Fibroblast of upper back skin (primary cell): Measurements from ENCODE around the gene SEC14L3.
"Not testable (repeated sequence)": the region's sequence is repeated elsewhere in the genome, so short reads cannot be mapped to it uniquely, and the experiment has no call there.

Experiments used
- DNase-seq: peaks from one replicate; pipeline ENCODE4 v3.0.0-alpha.2; 2013

The SEC14L3 gene

DNA sequence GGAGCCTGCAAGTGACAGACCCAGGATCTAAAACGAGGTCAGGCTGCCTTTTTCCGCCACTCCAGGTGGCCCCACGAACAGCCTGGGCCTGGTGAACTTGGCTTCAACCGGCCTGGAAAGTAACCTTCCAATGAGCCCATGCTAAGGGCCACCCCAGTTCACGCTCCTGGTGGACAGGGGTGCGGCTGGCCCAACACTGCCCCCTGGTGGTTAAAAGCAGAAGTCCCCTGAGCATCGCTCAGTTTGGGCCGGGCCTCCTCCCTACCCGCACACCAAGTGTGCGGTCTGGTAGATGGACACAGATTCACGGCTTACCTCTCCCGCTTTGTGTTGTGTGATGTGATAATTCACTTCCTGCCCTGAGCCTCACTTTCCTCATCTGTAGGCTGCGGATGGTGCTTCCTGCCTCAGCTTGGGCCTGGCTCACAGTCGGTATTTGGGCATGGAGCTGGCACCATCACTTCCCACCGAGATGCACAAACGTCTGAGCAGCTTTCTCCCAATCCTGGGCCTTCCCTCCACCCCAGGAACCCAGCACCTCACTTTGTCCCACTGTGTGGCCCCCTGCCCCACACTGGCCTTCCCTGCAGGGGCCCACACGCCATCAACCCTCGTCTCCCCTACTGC, 13.7 kb upstream of the SEC14L3 start:
- DNase-seq: peak; percentile 34

DNA sequence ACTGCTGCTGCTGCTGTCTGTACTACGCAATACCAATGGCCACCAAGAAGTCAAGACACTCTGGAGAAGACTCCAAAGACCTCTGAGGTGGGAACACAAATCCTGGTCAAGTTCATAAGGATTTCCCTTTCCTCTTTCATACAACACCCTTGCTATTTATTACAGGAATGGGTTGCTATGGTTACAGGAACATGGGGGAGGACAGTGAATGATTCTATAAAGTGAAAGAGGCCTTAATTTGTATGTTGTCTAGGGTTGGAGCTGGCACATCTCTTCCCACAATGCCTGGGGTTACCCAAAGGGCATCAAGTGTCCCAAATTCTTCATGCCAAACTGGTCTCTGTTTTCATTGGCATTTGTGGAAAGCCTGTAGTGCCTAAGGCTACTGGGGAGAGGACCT, 11.4 kb upstream of the SEC14L3 start:
- DNase-seq: no peak

- peak; percentile 30 for DNase-seq
These were observed 9.9 kb upstream of the SEC14L3 start for GRCh38 chr22:30481711-30482110.

GRCh38 chr22:30479981-30480380, 8.2 kb upstream of the SEC14L3 start:
- DNase-seq: no peak

DNA sequence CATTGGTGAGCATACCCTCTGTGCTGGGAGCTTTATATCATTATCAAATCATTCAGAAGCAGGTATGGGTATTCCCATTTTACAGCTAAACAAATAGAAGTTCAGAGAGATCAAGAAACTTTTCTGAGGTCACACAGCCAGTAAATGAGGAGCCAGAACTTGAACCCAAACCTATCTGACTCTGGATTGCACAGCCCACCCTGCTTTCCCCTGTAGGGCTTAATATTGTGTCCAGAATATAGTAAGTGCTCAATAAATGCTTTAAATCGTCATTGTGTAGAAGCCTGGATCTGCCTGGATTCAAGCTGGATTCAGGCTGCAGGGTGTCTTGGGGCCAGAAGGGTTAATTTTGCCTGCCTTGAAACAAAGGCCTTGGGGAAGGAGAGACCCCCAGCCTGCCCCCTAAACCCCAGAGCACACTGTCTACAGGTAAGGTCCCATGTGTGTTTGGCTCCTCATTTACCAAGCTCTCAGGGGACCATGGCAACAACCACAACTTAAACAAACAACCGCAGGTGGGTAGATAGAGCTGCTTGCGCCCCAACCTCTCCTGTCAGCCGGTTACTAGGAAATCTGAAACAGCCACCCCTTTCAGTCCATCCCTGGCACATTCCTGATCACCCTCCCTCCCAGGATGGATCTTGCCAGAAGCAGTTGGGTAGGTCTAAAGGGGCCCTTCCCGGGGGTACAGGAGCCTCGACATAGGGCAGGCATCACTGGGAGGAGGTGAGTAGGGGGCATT, 3.0 kb upstream of the SEC14L3 start:
- DNase-seq: no peak

GRCh38 chr22:30474121-30474520, 2.3 kb upstream of the SEC14L3 start:
- no peak for DNase-seq

- DNase-seq: no peak
These were observed 1.3 kb upstream of the SEC14L3 start for GRCh38 chr22:30472994-30473720.

DNA sequence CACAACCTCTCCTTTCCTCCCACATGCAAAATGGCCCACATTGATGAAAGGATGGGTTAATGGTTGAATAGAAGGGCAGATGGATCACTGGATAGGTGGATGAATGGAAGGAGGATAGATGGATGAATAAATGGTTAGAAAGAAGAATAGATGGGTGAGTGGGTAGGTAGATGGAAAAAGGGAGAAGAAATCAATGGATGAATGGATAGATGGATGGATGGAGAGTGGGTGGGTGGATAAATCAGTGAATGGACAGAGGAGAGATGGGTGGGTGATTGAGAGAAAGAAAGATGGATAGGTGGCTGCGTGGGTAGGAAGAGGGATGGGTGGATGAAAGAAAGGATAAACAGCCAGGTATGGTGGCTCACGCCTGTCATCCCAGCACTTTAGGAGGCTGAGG, 1.2 kb downstream of the SEC14L3 start:
- no peak for DNase-seq

- no peak for DNase-seq
These were observed 2.7 kb downstream of the SEC14L3 start for GRCh38 chr22:30469165-30469564.

DNA sequence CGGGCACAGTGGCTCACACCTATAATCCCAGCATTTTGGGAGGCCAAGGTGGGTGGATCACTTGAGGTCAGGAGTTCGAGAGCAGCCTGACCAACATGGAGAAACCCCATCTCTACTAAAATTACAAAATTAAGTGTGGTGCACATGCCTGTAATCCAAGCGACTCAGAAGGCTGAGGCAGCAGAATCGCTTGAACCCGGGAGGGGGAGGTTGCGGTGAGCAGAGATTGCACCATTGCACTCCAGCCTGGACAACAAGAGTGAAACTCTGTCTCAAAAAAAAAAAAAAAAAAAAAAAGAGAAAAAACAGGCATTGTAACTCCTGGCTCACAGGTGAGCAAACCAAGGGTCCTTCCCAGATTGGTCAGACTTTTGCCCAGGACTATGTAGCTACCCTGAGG, 11.3 kb downstream of the SEC14L3 start:
- DNase-seq: not testable (repeated sequence)

- no peak for DNase-seq
These were observed 11.7 kb downstream of the SEC14L3 start for GRCh38 chr22:30460147-30460546.

DNA sequence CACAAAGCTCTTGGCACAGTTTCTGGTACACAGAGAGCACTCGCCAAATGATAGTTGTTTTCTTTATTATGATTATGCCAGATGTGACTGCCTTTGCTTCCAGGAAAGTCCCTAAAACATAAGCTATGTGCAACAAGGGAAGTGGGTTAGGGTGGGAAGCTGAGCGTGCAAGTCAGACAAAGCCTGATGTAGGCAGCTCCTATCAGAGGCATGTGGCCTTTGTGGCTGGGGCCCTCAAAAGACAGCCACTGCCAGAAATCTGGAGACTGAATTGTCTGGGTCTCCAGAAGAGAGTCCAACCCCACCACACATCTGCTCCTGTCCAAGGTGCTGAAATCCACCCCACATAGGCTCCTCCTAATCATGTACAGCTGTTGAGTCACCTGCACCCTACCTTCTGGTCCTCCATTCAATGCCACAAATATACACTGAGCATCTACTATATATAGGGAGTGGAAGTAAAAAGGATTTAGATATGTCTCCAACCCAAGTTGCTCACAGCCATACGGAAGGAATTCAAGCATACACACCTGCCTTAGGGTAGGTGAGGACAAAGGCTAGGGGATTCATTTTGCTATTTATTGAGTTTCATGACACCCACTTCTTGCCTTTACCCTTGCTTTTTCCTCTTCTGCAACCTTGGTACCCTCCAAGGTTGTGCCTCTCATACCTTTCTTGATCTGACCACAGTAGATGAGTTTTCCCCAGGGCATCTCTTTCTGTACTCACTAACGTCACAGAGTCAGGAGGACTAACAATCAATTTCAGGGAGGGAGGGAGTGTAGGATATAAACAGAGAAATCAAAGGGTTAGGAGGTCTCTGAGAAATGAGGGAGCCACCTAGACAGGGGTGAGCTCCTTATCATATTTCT, 12.4 kb downstream of the SEC14L3 start:
- DNase-seq: peak; percentile 21

DNA sequence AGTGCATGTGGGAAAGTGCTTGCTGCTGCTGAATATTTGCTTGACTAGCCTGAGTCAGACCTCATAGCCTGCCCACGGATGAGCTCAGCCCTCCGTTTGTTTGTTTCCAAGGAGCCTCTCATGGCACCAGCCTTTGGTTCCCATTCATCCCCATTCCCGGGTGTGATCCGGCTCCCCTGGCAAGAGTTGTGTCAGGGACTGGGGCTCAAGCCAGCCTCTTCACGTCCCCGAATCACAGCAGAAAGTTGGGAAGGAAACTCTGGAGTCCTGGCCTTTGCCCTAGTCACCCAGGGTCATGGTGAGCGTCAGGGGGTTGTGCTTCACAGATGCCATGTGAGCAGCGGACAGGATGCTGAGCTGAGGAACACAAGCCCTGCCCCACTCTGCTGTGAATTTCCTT, 13.8 kb downstream of the SEC14L3 start:
- no peak for DNase-seq

DNA sequence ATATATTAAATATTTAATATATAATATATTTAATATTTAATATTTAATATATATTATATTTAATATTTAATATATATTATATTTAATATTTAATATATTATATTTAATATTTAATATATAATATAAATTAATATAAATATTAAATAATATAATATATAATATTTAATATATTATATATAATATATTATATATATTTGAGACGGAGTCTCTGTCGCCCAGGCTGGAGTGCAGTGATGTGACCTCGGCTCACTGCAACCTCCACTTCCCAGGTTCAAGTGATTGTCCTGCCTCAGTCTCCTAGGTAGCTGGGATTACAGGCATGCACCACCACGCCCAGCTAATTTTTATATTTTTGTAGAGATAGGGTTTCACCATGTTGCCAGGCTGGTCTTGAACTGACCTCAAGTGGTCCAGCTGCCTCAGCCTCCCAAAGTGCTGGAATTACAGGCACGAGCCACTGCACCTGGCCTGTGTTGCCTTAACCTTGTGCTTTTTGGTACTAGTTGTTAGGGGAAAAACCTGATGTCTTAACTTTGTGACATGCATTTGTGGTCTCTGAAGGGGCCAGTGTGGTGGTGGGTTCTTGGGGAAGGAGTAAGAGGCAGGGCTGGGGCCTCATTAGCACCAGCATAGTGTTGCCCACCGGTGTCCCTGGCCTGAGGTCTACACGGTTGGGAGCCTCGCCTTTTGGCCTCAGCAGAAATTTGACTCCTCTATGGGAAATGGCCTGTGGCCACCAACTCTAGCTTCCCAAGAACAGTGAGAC, 16.6 kb downstream of the SEC14L3 start:
- DNase-seq: no peak

- no peak for DNase-seq
These were observed 17.9 kb downstream of the SEC14L3 start for GRCh38 chr22:30453731-30454510.

GRCh38 chr22:30452861-30453260, 19.0 kb downstream of the SEC14L3 start:
- no peak for DNase-seq

DNA sequence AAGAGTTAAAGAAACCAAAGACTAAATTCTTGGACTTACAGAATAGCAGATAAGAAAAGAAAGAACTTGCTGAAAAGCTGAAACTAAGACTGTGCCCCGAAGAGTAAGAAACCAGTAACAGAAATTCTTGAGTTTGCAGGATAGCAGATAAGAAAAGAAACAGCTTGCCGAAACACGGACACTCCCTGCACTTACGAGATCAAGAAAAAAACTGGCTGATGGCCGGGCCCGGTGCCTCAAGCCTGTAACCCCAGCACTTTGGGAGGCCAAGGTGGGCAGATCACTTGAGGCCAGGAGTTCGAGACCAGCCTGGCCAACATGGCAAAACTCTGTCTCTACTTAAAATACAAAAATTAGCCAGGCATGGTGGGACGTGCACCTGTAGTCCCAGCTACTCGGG, 20.3 kb downstream of the SEC14L3 start:
- not testable (repeated sequence) for DNase-seq

- DNase-seq: no peak
These were observed 24.2 kb downstream of the SEC14L3 start for GRCh38 chr22:30447656-30448055.

GRCh38 chr22:30445438-30446145, 26.2 kb downstream of the SEC14L3 start:
- no peak for DNase-seq

DNA sequence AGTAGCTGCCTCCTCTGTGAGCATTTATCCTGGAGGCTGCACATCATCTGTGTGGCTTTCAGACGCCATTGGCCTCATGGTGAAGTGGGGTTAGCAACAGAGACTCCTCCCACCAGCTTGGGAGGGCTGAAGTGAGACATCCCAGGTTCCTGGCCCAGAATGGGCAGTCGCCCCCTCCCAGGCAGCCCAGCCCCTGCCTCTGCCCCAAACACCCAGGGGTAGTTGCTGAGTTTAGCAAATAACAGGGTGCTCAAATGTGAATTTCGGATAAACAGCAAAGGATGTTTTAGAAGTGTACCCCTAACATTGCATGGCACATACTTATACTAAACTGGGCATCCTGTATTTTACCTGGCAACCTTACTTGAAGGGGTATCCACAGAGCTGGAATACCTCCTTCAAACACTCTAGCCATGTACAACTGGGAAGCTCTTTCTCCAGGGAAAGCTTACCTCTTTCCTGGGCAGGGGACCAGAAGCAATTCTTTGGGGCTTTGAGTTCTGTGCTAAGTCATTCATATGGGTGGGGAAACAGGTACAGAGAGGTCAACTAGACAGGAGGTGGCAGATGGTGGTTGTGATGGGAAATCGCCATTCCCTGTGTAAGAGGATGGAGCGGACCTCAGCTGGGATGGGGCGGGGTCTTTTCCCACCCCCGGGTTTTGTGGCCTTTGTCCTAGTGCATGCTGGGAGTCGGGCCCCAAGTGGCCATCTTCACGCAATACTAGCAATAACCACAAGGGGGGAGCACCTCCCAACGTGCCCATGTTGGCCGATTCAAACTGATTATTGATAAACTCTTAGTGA, 27.0 kb downstream of the SEC14L3 start:
- DNase-seq: peak; percentile 61
